GM12878 (cell line): ENCODE data around the gene CXCL14. TPM values are rescaled to one million over a fixed set of nuclear protein-coding genes. Genes with fewer than 3 reads are reported as not detected.

Experiments
- ATAC-seq: fragments of 200-7000 bp; cut with Tn5 transposase; 3 replicates; pipeline ENCODE4 v1.9.1; 2020; ENCODE audit warnings: mild to moderate bottlenecking, moderate library complexity
- BruUV-seq: library from RNA; stranded (reverse); fragments of 400-500 nt; replicated peaks from 2 replicates; lab custom pipeline; 2021; lab: Mats Ljungman, UMichigan
- CTCF ChIA-PET: fragments of 300-600 bp; sonication (Branson Sonifier 250); formaldehyde crosslinking; extraction: SDS; loops from one replicate; lab custom pipeline; 2021; ENCODE audit warnings: inconsistent platforms; lab: Yijun Ruan, JAX
- POLR2A ChIA-PET: fragments of 350-600 bp; formaldehyde crosslinking; extraction: SDS; loops from one replicate; lab custom pipeline; 2021; ENCODE audit warnings: inconsistent platforms; lab: Charles Lee
- RAD21 ChIA-PET: fragments of 300-600 bp; sonication (Branson Sonifier 250); formaldehyde crosslinking; loops from one replicate; lab custom pipeline; 2023; ENCODE audit warnings: antibody characterized with exemption; ENCODE audit not compliant: unreplicated experiment; lab: Charles Lee
- SMC1A ChIA-PET: fragments of 300-600 bp; sonication (Branson Sonifier 250); formaldehyde crosslinking; loops from one replicate; lab custom pipeline; 2023; ENCODE audit not compliant: unreplicated experiment, uncharacterized antibody; lab: Charles Lee
- DNase-seq: peaks from one replicate; pipeline ENCODE4 v3.0.0-alpha.2; 2011; ENCODE audit warnings: low read depth, low spot score
- FAIRE-seq: peaks from 3 replicates; lab custom pipeline; 2011; peaks lifted over from hg19 to GRCh38; lab: Jason Lieb, UNC
- H2AFZ ChIP-seq: 2 replicates; pipeline ENCODE4 v1.6.0; 2011; ENCODE audit warnings: low read depth, low read length, control low read depth; ENCODE audit not compliant: control insufficient read depth
- H3K27ac ChIP-seq: 2 replicates; pipeline ENCODE4 v1.5.1; 2011; ENCODE audit warnings: control low read depth; ENCODE audit not compliant: control insufficient read depth, insufficient read depth
- H3K27me3 ChIP-seq, 2 experiments: replicated peaks in 1 of 2; 2 replicates each; pipeline versions ENCODE4 v1.6.0 to v1.6.1; 2011; ENCODE audit warnings: low read length in 1 of 2; ENCODE audit not compliant: control insufficient read depth in 2 of 2, insufficient read depth in 2 of 2
- H3K36me3 ChIP-seq, 2 experiments: 2 replicates each; pipeline ENCODE4 v1.5.1; 2011; ENCODE audit warnings: low read length in 1 of 2; ENCODE audit not compliant: control insufficient read depth in 2 of 2, insufficient read depth in 2 of 2
- H3K4me1 ChIP-seq: 2 replicates; pipeline ENCODE4 v1.6.1; 2011; ENCODE audit warnings: mild to moderate bottlenecking, low read length, moderate library complexity, mixed read lengths; ENCODE audit not compliant: control insufficient read depth, insufficient read depth
- H3K4me2 ChIP-seq: 2 replicates; pipeline ENCODE4 v1.6.0; 2011; ENCODE audit warnings: control low read depth; ENCODE audit not compliant: control insufficient read depth, insufficient read depth
- H3K4me3 ChIP-seq: fragments of 200-600 bp; sonication (generic); 2 replicates; pipeline ENCODE4 v1.5.1; 2016
- H3K79me2 ChIP-seq: 2 replicates; pipeline ENCODE4 v1.6.0; 2011; ENCODE audit warnings: low read length; ENCODE audit not compliant: control insufficient read depth, insufficient read depth
- H3K9ac ChIP-seq: 2 replicates; pipeline ENCODE4 v1.8.0; 2011; ENCODE audit warnings: low read length, control low read depth, mixed read lengths; ENCODE audit not compliant: control insufficient read depth, insufficient read depth
- H3K9me3 ChIP-seq: replicated peaks from 3 replicates; pipeline ENCODE4 v1.5.1; 2011; ENCODE audit warnings: mild to moderate bottlenecking, low read length; ENCODE audit not compliant: control insufficient read depth, insufficient read depth
- H4K20me1 ChIP-seq: 2 replicates; pipeline ENCODE4 v1.6.0; 2011; ENCODE audit not compliant: control insufficient read depth, insufficient read depth
- BACH1 ChIP-seq: fragments of 450-650 bp; IDR thresholded peaks from 2 replicates; pipeline ENCODE4 v1.6.1; 2017; ENCODE audit warnings: mild to moderate bottlenecking, borderline replicate concordance
- BMI1 ChIP-seq: fragments of 450-650 bp; IDR thresholded peaks from 2 replicates; pipeline ENCODE4 v1.6.1; 2016; ENCODE audit warnings: mild to moderate bottlenecking, moderate library complexity, borderline replicate concordance
- ESRRA ChIP-seq: IDR thresholded peaks from 2 replicates; pipeline ENCODE4 v1.6.1; 2012; ENCODE audit warnings: mild to moderate bottlenecking, low read length, improper control_type of control experiment
- GABPA ChIP-seq: IDR thresholded peaks from 2 replicates; pipeline ENCODE4 v1.6.1; 2014; ENCODE audit warnings: antibody characterized with exemption, low read depth, mild to moderate bottlenecking, inconsistent platforms
- KAT2A ChIP-seq: conservative IDR thresholded peaks from 2 replicates; pipeline ENCODE4 v1.6.1; 2011; ENCODE audit warnings: low read depth, low read length; ENCODE audit not compliant: control insufficient read depth
- NFIC ChIP-seq: IDR thresholded peaks from 2 replicates; pipeline ENCODE4 v1.6.1; 2012; ENCODE audit warnings: low read depth, mild to moderate bottlenecking, inconsistent platforms, low read length, moderate library complexity
- SIX5 ChIP-seq: IDR thresholded peaks from 2 replicates; pipeline ENCODE4 v1.6.1; 2011; ENCODE audit warnings: mild to moderate bottlenecking, low read depth, low read length, moderate library complexity; ENCODE audit not compliant: severe bottlenecking
- ZNF207 ChIP-seq: fragments of 450-650 bp; IDR thresholded peaks from 2 replicates; pipeline ENCODE4 v1.6.1; 2014; ENCODE audit warnings: antibody characterized with exemption, mild to moderate bottlenecking, borderline replicate concordance
- ZZZ3 ChIP-seq: IDR thresholded peaks from 2 replicates; pipeline ENCODE4 v1.6.1; 2011; ENCODE audit warnings: low read depth; ENCODE audit not compliant: control insufficient read depth, insufficient read length
- WGBS: methylation state at CpG from one replicate; pipeline ENCODE4 v1.1.6; 2016; ENCODE audit warnings: low lambda C conversion rate; ENCODE audit not compliant: insufficient replicate concordance, insufficient coverage; ENCODE audit errors: missing lambda C conversion rate; 5-methylcytosine and 5-hydroxymethylcytosine counted together
- in situ Hi-C: fragments of 300-500 bp; cut with MboI; formaldehyde crosslinking; loops from 9 replicates; pipeline ENCODE4 v1.14.3; 2018; ENCODE audit warnings: mixed read lengths
- intact Hi-C: fragments of 100-400 bp; cut with micrococcal nuclease; formaldehyde crosslinking; loops from one replicate; pipeline ENCODE4 v1.14.2; 2022; ENCODE audit not compliant: unreplicated experiment
- polyA plus RNA-seq, 11 experiments: library from polyadenylated mRNA; depleted of rRNA in 4 of 11; unstranded in 6 of 11; stranded (reverse) in 5 of 11; fragments of >200 nt; fragmentation: Nextera tagmentation in 4 of 11; fragmentation: Illumina TruSeq in 1 of 11; extraction: Ambion mirVana in 4 of 11; extraction: Trizol in 1 of 11; gene quantifications; 1 replicate in 1 of 11; 2 replicates in 10 of 11; pipeline versions ENCODE4 v1.2.1 to v1.2.3, GENCODE V29; 2011 to 2016; ENCODE audit warnings: inconsistent platforms in 2 of 11, missing spikeins in 2 of 11, low read depth in 1 of 11
- total RNA-seq, 4 experiments: library from RNA; depleted of rRNA in 3 of 4; stranded (reverse); fragments of >200 nt in 3 of 4; fragmentation: Illumina TruSeq in 1 of 4; extraction: Trizol in 1 of 4; gene quantifications; 2 replicates each; pipeline versions ENCODE4 v1.2.1 to v1.2.3, GENCODE V29; 2013 to 2021
- TF ChIP-seq, protein P1 (sequence below): IDR thresholded peaks from 2 replicates; pipeline ENCODE4 v1.6.1; 2012; ENCODE audit warnings: improper control_type of control experiment, low read depth, low read length; ENCODE audit not compliant: insufficient replicate concordance
- TF ChIP-seq, protein P2 (sequence below): fragments of 450-650 bp; IDR thresholded peaks from 2 replicates; pipeline ENCODE4 v1.6.1; 2017; ENCODE audit warnings: antibody characterized with exemption, mild to moderate bottlenecking, moderate library complexity
- TF ChIP-seq, protein P3 (sequence below): IDR thresholded peaks from 2 replicates; pipeline ENCODE4 v1.6.1; 2011; ENCODE audit warnings: low read depth, mild to moderate bottlenecking, low read length, moderate library complexity, borderline replicate concordance; ENCODE audit errors: extremely low read depth
- TF ChIP-seq, protein P4 (sequence below): IDR thresholded peaks from 2 replicates; pipeline ENCODE4 v1.6.1; 2012; ENCODE audit warnings: low read depth, low read length, improper control_type of control experiment

The CXCL14 gene
- total and polyA plus RNA-seq, 10 of the 15 experiments (the other 5 are each of a cell fraction or from before 2014, with no cell fraction given) = 0.05 TPM; not detected in 9

DNA sequence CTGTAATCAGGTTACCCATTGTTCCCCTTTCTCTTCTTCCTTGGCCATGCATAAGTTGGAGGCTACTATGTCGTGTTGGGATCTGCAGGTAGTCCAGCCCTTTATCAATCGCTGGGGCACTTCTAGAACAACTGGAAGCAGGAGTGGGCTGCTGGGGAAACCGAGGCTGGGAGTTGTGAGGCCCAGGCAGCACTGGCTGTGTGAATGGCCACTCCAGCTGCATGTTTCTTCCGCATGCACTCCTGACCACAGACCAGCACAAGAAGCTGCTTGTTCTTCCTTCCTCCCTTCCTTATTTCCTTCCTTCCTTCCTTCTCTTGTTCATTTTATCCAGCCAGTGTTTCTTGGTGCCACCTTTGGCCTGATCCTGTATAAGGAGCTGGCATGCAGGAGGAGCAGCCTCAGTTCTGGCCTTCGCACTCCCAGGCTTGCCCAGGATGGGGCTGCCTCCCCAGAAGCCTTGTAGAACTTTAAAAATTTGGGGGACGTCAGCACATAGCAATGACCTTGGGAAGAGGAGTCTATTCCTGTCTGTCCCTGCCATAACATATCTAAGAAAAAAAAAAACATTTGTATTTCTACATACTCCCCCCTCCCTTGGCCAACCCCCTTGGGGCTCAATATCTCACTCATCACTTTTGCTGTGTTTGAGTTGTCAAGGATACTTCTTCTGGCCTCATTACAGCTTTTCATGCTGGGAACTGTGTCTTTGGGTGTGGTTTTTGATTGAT is 20.8 kb upstream of the CXCL14 start:
- FAIRE-seq = no peak
- in situ Hi-C loops = no loop called here
- 23% methylated on average over 6 of the region's 6 CpGs for WGBS
- TF ChIP-seq, protein P1, sequence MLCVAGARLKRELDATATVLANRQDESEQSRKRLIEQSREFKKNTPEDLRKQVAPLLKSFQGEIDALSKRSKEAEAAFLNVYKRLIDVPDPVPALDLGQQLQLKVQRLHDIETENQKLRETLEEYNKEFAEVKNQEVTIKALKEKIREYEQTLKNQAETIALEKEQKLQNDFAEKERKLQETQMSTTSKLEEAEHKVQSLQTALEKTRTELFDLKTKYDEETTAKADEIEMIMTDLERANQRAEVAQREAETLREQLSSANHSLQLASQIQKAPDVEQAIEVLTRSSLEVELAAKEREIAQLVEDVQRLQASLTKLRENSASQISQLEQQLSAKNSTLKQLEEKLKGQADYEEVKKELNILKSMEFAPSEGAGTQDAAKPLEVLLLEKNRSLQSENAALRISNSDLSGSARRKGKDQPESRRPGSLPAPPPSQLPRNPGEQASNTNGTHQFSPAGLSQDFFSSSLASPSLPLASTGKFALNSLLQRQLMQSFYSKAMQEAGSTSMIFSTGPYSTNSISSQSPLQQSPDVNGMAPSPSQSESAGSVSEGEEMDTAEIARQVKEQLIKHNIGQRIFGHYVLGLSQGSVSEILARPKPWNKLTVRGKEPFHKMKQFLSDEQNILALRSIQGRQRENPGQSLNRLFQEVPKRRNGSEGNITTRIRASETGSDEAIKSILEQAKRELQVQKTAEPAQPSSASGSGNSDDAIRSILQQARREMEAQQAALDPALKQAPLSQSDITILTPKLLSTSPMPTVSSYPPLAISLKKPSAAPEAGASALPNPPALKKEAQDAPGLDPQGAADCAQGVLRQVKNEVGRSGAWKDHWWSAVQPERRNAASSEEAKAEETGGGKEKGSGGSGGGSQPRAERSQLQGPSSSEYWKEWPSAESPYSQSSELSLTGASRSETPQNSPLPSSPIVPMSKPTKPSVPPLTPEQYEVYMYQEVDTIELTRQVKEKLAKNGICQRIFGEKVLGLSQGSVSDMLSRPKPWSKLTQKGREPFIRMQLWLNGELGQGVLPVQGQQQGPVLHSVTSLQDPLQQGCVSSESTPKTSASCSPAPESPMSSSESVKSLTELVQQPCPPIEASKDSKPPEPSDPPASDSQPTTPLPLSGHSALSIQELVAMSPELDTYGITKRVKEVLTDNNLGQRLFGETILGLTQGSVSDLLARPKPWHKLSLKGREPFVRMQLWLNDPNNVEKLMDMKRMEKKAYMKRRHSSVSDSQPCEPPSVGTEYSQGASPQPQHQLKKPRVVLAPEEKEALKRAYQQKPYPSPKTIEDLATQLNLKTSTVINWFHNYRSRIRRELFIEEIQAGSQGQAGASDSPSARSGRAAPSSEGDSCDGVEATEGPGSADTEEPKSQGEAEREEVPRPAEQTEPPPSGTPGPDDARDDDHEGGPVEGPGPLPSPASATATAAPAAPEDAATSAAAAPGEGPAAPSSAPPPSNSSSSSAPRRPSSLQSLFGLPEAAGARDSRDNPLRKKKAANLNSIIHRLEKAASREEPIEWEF = no peak
- TF ChIP-seq, protein P2, sequence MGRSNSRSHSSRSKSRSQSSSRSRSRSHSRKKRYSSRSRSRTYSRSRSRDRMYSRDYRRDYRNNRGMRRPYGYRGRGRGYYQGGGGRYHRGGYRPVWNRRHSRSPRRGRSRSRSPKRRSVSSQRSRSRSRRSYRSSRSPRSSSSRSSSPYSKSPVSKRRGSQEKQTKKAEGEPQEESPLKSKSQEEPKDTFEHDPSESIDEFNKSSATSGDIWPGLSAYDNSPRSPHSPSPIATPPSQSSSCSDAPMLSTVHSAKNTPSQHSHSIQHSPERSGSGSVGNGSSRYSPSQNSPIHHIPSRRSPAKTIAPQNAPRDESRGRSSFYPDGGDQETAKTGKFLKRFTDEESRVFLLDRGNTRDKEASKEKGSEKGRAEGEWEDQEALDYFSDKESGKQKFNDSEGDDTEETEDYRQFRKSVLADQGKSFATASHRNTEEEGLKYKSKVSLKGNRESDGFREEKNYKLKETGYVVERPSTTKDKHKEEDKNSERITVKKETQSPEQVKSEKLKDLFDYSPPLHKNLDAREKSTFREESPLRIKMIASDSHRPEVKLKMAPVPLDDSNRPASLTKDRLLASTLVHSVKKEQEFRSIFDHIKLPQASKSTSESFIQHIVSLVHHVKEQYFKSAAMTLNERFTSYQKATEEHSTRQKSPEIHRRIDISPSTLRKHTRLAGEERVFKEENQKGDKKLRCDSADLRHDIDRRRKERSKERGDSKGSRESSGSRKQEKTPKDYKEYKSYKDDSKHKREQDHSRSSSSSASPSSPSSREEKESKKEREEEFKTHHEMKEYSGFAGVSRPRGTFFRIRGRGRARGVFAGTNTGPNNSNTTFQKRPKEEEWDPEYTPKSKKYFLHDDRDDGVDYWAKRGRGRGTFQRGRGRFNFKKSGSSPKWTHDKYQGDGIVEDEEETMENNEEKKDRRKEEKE = no peak
- TF ChIP-seq KAT2A (no peak), GABPA (no peak), NFIC (no peak), ZZZ3 (no peak), BMI1 (no peak), ZNF207 (no peak), SIX5 (no peak), ESRRA (no peak), BACH1 (no peak)
- TF ChIP-seq, protein P3, sequence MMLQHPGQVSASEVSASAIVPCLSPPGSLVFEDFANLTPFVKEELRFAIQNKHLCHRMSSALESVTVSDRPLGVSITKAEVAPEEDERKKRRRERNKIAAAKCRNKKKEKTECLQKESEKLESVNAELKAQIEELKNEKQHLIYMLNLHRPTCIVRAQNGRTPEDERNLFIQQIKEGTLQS = no peak
- TF ChIP-seq, protein P4, sequence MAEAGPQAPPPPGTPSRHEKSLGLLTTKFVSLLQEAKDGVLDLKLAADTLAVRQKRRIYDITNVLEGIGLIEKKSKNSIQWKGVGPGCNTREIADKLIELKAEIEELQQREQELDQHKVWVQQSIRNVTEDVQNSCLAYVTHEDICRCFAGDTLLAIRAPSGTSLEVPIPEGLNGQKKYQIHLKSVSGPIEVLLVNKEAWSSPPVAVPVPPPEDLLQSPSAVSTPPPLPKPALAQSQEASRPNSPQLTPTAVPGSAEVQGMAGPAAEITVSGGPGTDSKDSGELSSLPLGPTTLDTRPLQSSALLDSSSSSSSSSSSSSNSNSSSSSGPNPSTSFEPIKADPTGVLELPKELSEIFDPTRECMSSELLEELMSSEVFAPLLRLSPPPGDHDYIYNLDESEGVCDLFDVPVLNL = no peak

More for the DNA sequence above, 20.8 kb upstream of the CXCL14 start:
- Histone ChIP-seq H3K9me3 (no peaks in the 10 kb centered on the region), H3K36me3 (no peaks in the 10 kb centered on the region), H3K9ac (no peak overlapping the region), H2AFZ (no peak overlapping the region), H4K20me1 (no peaks in the 10 kb centered on the region), H3K27ac (no peak overlapping the region), H3K4me3 (no peak overlapping the region), H3K27me3 (peaks cover 0 to 1% of the 10 kb centered on the region in 2 experiments; a peak in 2 of 4 replicates), H3K79me2 (no peaks in the 10 kb centered on the region), H3K4me1 (no peaks in the 10 kb centered on the region), H3K4me2 (no peak overlapping the region)
- ATAC-seq = no peak
- ChIA-PET RAD21 (no interaction called here), CTCF (interaction anchor here (1.4 kb wide), 1 partner anchor 33 kb away, joined by 4 read pairs; no protein-coding TSS in a partner anchor), SMC1A (no interaction called here), POLR2A (no interaction called here)
- BruUV-seq = no TSS peak
- no peak for DNase-seq
- intact Hi-C loops = no loop called here
